GM18951 (cell line): Measurements from ENCODE around the gene ADAMTS17.

Experiments used
- POLR2A ChIP-seq: IDR thresholded peaks from 4 replicates; pipeline ENCODE4 v1.6.1; 2011; ENCODE audit warnings: mild to moderate bottlenecking; ENCODE audit not compliant: insufficient read length, insufficient read depth; ENCODE audit errors: extremely low read depth
- in situ Hi-C: fragments of 300-500 bp; cut with MboI; formaldehyde crosslinking; loops from one replicate; pipeline ENCODE4 v1.12.0; 2022; ENCODE audit warnings: low sequenced_read_pairs, mixed read lengths, inconsistent platforms; ENCODE audit not compliant: unreplicated experiment

The ADAMTS17 gene

DNA sequence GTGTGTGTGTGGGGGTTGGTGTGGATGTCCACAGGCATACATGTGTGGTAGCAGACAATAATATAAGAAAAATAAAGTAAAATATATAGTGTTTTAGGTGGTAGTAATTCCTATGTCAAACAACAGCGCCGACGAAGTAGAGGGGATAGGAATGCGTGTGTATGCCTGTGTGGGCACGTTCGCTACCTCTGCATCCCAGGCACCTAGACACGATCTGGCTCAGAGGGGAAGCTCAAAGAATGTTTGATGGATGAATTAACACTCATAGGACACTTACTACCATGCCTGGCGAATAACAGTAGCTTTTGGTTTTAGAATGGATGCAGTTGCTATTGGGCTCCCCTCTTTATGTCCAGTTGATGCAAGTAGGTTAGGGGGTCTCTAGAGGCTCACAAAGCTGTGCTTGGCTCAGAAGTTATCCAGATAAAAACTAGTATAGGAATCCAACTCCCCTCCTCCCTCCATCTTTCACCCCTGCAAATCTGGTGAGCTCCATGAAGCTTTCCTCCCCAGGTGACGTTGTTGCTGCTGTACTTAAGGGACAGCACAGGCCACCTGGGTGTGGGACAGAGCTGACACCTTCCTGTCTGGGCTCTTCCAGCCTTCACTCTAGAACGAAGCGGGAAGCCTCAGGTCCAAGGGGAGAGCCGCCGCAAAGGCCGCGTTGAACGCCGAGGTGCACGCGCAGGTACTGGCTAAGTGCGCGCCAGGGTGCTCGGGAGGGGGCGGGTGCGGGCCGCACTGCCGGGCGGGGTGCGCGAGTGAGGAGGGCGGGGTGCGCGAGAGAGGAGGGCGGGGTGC is 415.9 kb downstream of the ADAMTS17 start:
- TF ChIP-seq POLR2A: no peak
- in situ Hi-C loops: no loop called here

DNA sequence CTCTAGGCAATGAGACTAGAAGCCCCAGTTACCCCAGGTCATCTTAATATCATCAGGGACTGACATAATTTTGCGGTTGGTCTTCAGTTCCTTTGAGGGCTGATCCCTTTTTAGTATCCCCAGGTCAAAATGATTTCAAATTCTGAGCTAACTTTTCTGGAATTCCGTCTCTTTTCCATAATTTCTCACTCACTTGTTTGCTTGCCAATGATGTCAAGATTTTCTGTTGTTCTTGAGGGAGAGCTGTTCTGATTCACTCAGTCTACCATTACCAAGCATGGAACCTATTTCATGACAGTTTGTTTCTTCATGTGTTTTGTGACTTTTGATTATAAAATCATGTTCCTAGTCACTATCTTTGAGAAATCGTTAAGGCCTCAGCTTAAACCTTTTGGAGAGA is 418.1 kb downstream of the ADAMTS17 start:
- in situ Hi-C loops: no loop called here

More for the DNA sequence above, 418.1 kb downstream of the ADAMTS17 start:
- TF ChIP-seq POLR2A: no peak
